Breast epithelium (tissue), 3 donors: Measurements from ENCODE around the gene EPHB3.

Experiments used
- CTCF ChIP-seq, 3 donors: fragments of 450-650 bp; IDR thresholded peaks; one replicate each; pipeline ENCODE4 v1.5.1; 2016 to 2017; ENCODE audit warnings: antibody characterized with exemption in 3 of 3, mild to moderate bottlenecking in 3 of 3, moderate library complexity in 3 of 3
- POLR2A ChIP-seq: fragments of 450-650 bp; IDR thresholded peaks from one replicate; pipeline ENCODE4 v1.6.1; 2016; ENCODE audit warnings: antibody characterized with exemption, mild to moderate bottlenecking, moderate library complexity
- POLR2AphosphoS5 ChIP-seq, 3 donors: sonication (generic); formaldehyde crosslinking; IDR thresholded peaks; one replicate each; pipeline ENCODE4 v1.6.1; 2017; ENCODE audit warnings: antibody characterized with exemption in 3 of 3

- TF ChIP-seq POLR2AphosphoS5 (IDR thresholded peaks at IDR 0.05) (no peak), CTCF (IDR thresholded peaks at IDR 0.05) (no peak), POLR2A (no peak)
Measured at GRCh38 chr3:184560531-184560930, 1.1 kb upstream of the EPHB3 start.
